Caco-2 (cell line): ENCODE results near the gene MALAT1. TPM values are rescaled to one million over a fixed set of nuclear protein-coding genes. Genes with fewer than 3 reads are reported as not detected.
A peak's percentile ranks its signal among the peaks of the same experiment; 100 is the strongest.

Experiments
- BruUV-seq: library from RNA; stranded (reverse); fragments of 400-500 nt; replicated peaks from 2 replicates; lab custom pipeline; 2021; lab: Mats Ljungman, UMichigan
- CTCF ChIA-PET: fragments of 300-600 bp; sonication (Branson Sonifier 250); formaldehyde crosslinking; loops from one replicate; lab custom pipeline; 2022; ENCODE audit warnings: antibody characterized with exemption; lab: Charles Lee
- POLR2A ChIA-PET: fragments of 300-600 bp; sonication (Branson Sonifier 250); formaldehyde crosslinking; loops from one replicate; lab custom pipeline; 2022; ENCODE audit warnings: antibody characterized with exemption; lab: Charles Lee
- DNase-seq, 2 experiments: peaks; one replicate each; pipeline versions ENCODE4 v3.0.0 to v3.0.0-alpha.2; 2020 to 2022
- H3K27me3 ChIP-seq: replicated peaks from 2 replicates; pipeline ENCODE4 v1.6.0; 2011; ENCODE audit warnings: low read length; ENCODE audit not compliant: control insufficient read depth, insufficient read depth
- H3K36me3 ChIP-seq: 2 replicates; pipeline ENCODE4 v1.5.1; 2011; ENCODE audit warnings: low read length; ENCODE audit not compliant: control insufficient read depth, insufficient read depth
- H3K4me1 ChIP-seq: fragments of 250-450 bp; sonication (Bioruptor Pico); 2 replicates; pipeline ENCODE4 v1.5.1; 2020; ENCODE audit warnings: mild to moderate bottlenecking
- H3K4me3 ChIP-seq: 2 replicates; pipeline ENCODE4 v1.5.1; 2011; ENCODE audit warnings: low read depth, mild to moderate bottlenecking, control low read depth, low read length
- H3K9me3 ChIP-seq: fragments of 250-450 bp; sonication (Bioruptor Pico); 2 replicates; pipeline ENCODE4 v1.5.1; 2020; ENCODE audit warnings: mild to moderate bottlenecking, moderate library complexity
- H3K27ac Mint-ChIP-seq: one replicate; pipeline ENCODE4 v1.8.0; 2022; ENCODE audit warnings: mixed read lengths; ENCODE audit not compliant: unreplicated experiment
- H3K27me3 Mint-ChIP-seq: one replicate; pipeline ENCODE4 v1.8.0; 2022; ENCODE audit warnings: mixed read lengths; ENCODE audit not compliant: insufficient read depth, unreplicated experiment
- H3K36me3 Mint-ChIP-seq: one replicate; pipeline ENCODE4 v1.8.0; 2022; ENCODE audit warnings: mild to moderate bottlenecking, mixed read lengths; ENCODE audit not compliant: insufficient read depth, unreplicated experiment
- H3K4me1 Mint-ChIP-seq: one replicate; pipeline ENCODE4 v1.8.0; 2022; ENCODE audit warnings: low read depth, mixed read lengths; ENCODE audit not compliant: unreplicated experiment
- H3K4me3 Mint-ChIP-seq: one replicate; pipeline ENCODE4 v1.8.0; 2022; ENCODE audit warnings: mild to moderate bottlenecking, moderate library complexity, mixed read lengths; ENCODE audit not compliant: unreplicated experiment
- H3K9me3 Mint-ChIP-seq: one replicate; pipeline ENCODE4 v1.8.0; 2022; ENCODE audit warnings: mixed read lengths; ENCODE audit not compliant: unreplicated experiment
- CTCF ChIP-seq, 2 experiments: fragments of 200-600 bp in 1 of 2; IDR thresholded peaks; 1 replicate in 1 of 2; 2 replicates in 1 of 2; pipeline versions ENCODE4 v1.5.1 to v1.8.0; 2011 to 2022; ENCODE audit warnings: antibody characterized with exemption in 1 of 2, control low read depth in 1 of 2, inconsistent platforms in 1 of 2, low read depth in 1 of 2, low read length in 1 of 2, mild to moderate bottlenecking in 1 of 2, moderate library complexity in 1 of 2; ENCODE audit not compliant: insufficient read depth in 1 of 2, severe bottlenecking in 1 of 2, unreplicated experiment in 1 of 2
- intact Hi-C: fragments of 100-400 bp; cut with micrococcal nuclease; formaldehyde crosslinking; loops from one replicate; pipeline ENCODE4 v1.10.0; 2022; ENCODE audit not compliant: unreplicated experiment
- total RNA-seq: library from RNA; stranded (reverse); gene quantifications from 2 replicates; pipeline ENCODE4 v1.2.3, GENCODE V29; 2022

The MALAT1 gene
- total RNA-seq, 1 experiment from 2014 or later, result 4,914 TPM

GRCh38 chr11:65526744-65527143 lies 27.9 kb downstream of the MALAT1 start:
- Mint-ChIP-seq H3K4me1 (peaks cover 31% of the 10 kb centered on the region), H3K4me3 (peak overlapping the region; percentile 85), H3K36me3 (peaks cover 53% of the 10 kb centered on the region), H3K27ac (peak overlapping the region; percentile 73), H3K9me3 (no peaks in the 10 kb centered on the region), H3K27me3 (no peaks in the 10 kb centered on the region)
- intact Hi-C loops, result no loop called here
- no peaks in the 10 kb centered on the region for H3K9me3 ChIP-seq
- ChIA-PET CTCF (no interaction called here), POLR2A (no interaction called here)
- peaks cover 11% of the 10 kb centered on the region for H3K36me3 ChIP-seq
- H3K4me1 ChIP-seq, result peaks cover 33% of the 10 kb centered on the region
- H3K27me3 ChIP-seq, result no peaks in the 10 kb centered on the region
- H3K4me3 ChIP-seq, result no peak overlapping the region
- TF ChIP-seq CTCF (IDR thresholded peaks at IDR 0.05; ENCODE audit: insufficient read depth in 1 of 2, low read depth in 1 of 2, low read length in 1 of 2, severe bottlenecking in 1 of 2, unreplicated experiment in 1 of 2), result no peak
- DNase-seq, result no peak
- BruUV-seq, result no TSS peak

- Histone ChIP-seq H3K36me3 (peaks cover 15% of the 10 kb centered on the region), H3K9me3 (no peaks in the 10 kb centered on the region), H3K4me3 (no peak overlapping the region), H3K4me1 (peaks cover 16% of the 10 kb centered on the region), H3K27me3 (no peaks in the 10 kb centered on the region)
- TF ChIP-seq CTCF (IDR thresholded peaks at IDR 0.05; ENCODE audit: insufficient read depth in 1 of 2, low read depth in 1 of 2, low read length in 1 of 2, severe bottlenecking in 1 of 2, unreplicated experiment in 1 of 2), result no peak
- BruUV-seq, result no TSS peak
- Mint-ChIP-seq H3K4me3 (no peak overlapping the region), H3K36me3 (peaks cover 65% of the 10 kb centered on the region), H3K27ac (peak overlapping the region; percentile 45), H3K9me3 (no peaks in the 10 kb centered on the region), H3K4me1 (peaks cover 15% of the 10 kb centered on the region), H3K27me3 (no peaks in the 10 kb centered on the region)
- intact Hi-C loops, result no loop called here
- DNase-seq, result no peak
- ChIA-PET CTCF (interaction anchor here (2.0 kb wide), 1 partner anchor 23 kb away, joined by 5 read pairs; no protein-coding TSS in a partner anchor), POLR2A (no interaction called here)
Observed at GRCh38 chr11:65528819-65529350, 30.0 kb downstream of the MALAT1 start.

- Histone ChIP-seq H3K36me3 (peaks cover 15% of the 10 kb centered on the region), H3K27me3 (no peaks in the 10 kb centered on the region), H3K9me3 (no peaks in the 10 kb centered on the region), H3K4me3 (no peak overlapping the region), H3K4me1 (peaks cover 9% of the 10 kb centered on the region)
- no peak for TF ChIP-seq CTCF (IDR thresholded peaks at IDR 0.05; ENCODE audit: insufficient read depth in 1 of 2, low read depth in 1 of 2, low read length in 1 of 2, severe bottlenecking in 1 of 2, unreplicated experiment in 1 of 2)
- intact Hi-C loops, result no loop called here
- no peak for DNase-seq
- POLR2A ChIA-PET, result no interaction called here
- no peak overlapping the region for H3K27ac Mint-ChIP-seq
- BruUV-seq, result no TSS peak
- CTCF ChIA-PET, result interaction anchor here (0.7 to 2.0 kb wide), 2 partner anchors 11 to 22 kb away, joined by 3 to 5 read pairs; no protein-coding TSS in a partner anchor
- no peak overlapping the region for H3K4me3 Mint-ChIP-seq
- H3K36me3 Mint-ChIP-seq, result peaks cover 67% of the 10 kb centered on the region
- no peaks in the 10 kb centered on the region for H3K27me3 Mint-ChIP-seq
- no peaks in the 10 kb centered on the region for H3K9me3 Mint-ChIP-seq
- peaks cover 8% of the 10 kb centered on the region for H3K4me1 Mint-ChIP-seq
Observed at GRCh38 chr11:65529475-65530156, 30.8 kb downstream of the MALAT1 start.
